ENCODE measurements around the gene ADH1C.
"Not testable (repeated sequence)": the region's sequence is repeated elsewhere in the genome, so short reads cannot be mapped to it uniquely, and the experiment has no call there.

ADH1C gene

GRCh38 chr4:99361268-99361898 is 8.8 kb upstream of the ADH1C start:
- Histone ChIP-seq H3K4me3 (ENCODE audit: insufficient read depth, low read depth, low read length, poor library complexity, severe bottlenecking) (no peak overlapping the region), H3K27me3 (replicated peaks; ENCODE audit: control insufficient read depth, insufficient read depth, low read length, poor library complexity, severe bottlenecking) (no peaks in the 10 kb centered on the region), H3K27ac (ENCODE audit: insufficient read depth, low read length, poor library complexity, severe bottlenecking) (no peak overlapping the region), H3K4me1 (ENCODE audit: control insufficient read depth, insufficient read depth, low read length, poor library complexity, severe bottlenecking) (no peaks in the 10 kb centered on the region), H3K9me3 (ENCODE audit: control insufficient read depth, low read length) (no peaks in the 10 kb centered on the region), H3K36me3 (ENCODE audit: control insufficient read depth, insufficient read depth, low read length) (no peaks in the 10 kb centered on the region)
- no peak for DNase-seq

GRCh38 chr4:99359480-99360204 is 7.1 kb upstream of the ADH1C start:
- Histone ChIP-seq H3K4me1 (ENCODE audit: control insufficient read depth, insufficient read depth, low read length, poor library complexity, severe bottlenecking) (no peaks in the 10 kb centered on the region), H3K4me3 (ENCODE audit: insufficient read depth, low read depth, low read length, poor library complexity, severe bottlenecking) (no peak overlapping the region), H3K27me3 (replicated peaks; ENCODE audit: control insufficient read depth, insufficient read depth, low read length, poor library complexity, severe bottlenecking) (no peaks in the 10 kb centered on the region), H3K36me3 (ENCODE audit: control insufficient read depth, insufficient read depth, low read length) (no peaks in the 10 kb centered on the region), H3K9me3 (ENCODE audit: control insufficient read depth, low read length) (no peaks in the 10 kb centered on the region), H3K27ac (ENCODE audit: insufficient read depth, low read length, poor library complexity, severe bottlenecking) (no peak overlapping the region)
- DNase-seq = no peak

GRCh38 chr4:99357948-99358347 is 5.4 kb upstream of the ADH1C start:
- no peaks in the 10 kb centered on the region for H3K9me3 ChIP-seq (ENCODE audit: control insufficient read depth, low read length)
- no peaks in the 10 kb centered on the region for H3K36me3 ChIP-seq (ENCODE audit: control insufficient read depth, insufficient read depth, low read length)
- H3K4me1 ChIP-seq (ENCODE audit: control insufficient read depth, insufficient read depth, low read length, poor library complexity, severe bottlenecking) = no peaks in the 10 kb centered on the region
- no peak overlapping the region for H3K27ac ChIP-seq (ENCODE audit: insufficient read depth, low read length, poor library complexity, severe bottlenecking)
- H3K27me3 ChIP-seq (replicated peaks; ENCODE audit: control insufficient read depth, insufficient read depth, low read length, poor library complexity, severe bottlenecking) = no peaks in the 10 kb centered on the region
- H3K4me3 ChIP-seq (ENCODE audit: insufficient read depth, low read depth, low read length, poor library complexity, severe bottlenecking) = no peak overlapping the region
- DNase-seq = no peak

GRCh38 chr4:99356992-99357391 is 4.4 kb upstream of the ADH1C start:
- Histone ChIP-seq H3K4me3 (ENCODE audit: insufficient read depth, low read depth, low read length, poor library complexity, severe bottlenecking) (no peak overlapping the region), H3K4me1 (ENCODE audit: control insufficient read depth, insufficient read depth, low read length, poor library complexity, severe bottlenecking) (no peaks in the 10 kb centered on the region), H3K9me3 (ENCODE audit: control insufficient read depth, low read length) (no peaks in the 10 kb centered on the region), H3K27me3 (replicated peaks; ENCODE audit: control insufficient read depth, insufficient read depth, low read length, poor library complexity, severe bottlenecking) (no peaks in the 10 kb centered on the region), H3K27ac (ENCODE audit: insufficient read depth, low read length, poor library complexity, severe bottlenecking) (no peak overlapping the region), H3K36me3 (ENCODE audit: control insufficient read depth, insufficient read depth, low read length) (no peaks in the 10 kb centered on the region)
- no peak for DNase-seq

GRCh38 chr4:99356149-99356548 is 3.6 kb upstream of the ADH1C start:
- H3K27me3 ChIP-seq (replicated peaks; ENCODE audit: control insufficient read depth, insufficient read depth, low read length, poor library complexity, severe bottlenecking); H3K36me3 ChIP-seq (ENCODE audit: control insufficient read depth, insufficient read depth, low read length); H3K27ac ChIP-seq (ENCODE audit: insufficient read depth, low read length, poor library complexity, severe bottlenecking); H3K9me3 ChIP-seq (ENCODE audit: control insufficient read depth, low read length); H3K4me3 ChIP-seq (ENCODE audit: insufficient read depth, low read depth, low read length, poor library complexity, severe bottlenecking); DNase-seq; H3K4me1 ChIP-seq (ENCODE audit: control insufficient read depth, insufficient read depth, low read length, poor library complexity, severe bottlenecking): not testable (repeated sequence)

- Histone ChIP-seq H3K4me1 (ENCODE audit: control insufficient read depth, insufficient read depth, low read length, poor library complexity, severe bottlenecking) (no peaks in the 10 kb centered on the region), H3K27me3 (replicated peaks; ENCODE audit: control insufficient read depth, insufficient read depth, low read length, poor library complexity, severe bottlenecking) (no peaks in the 10 kb centered on the region), H3K9me3 (ENCODE audit: control insufficient read depth, low read length) (no peaks in the 10 kb centered on the region), H3K27ac (ENCODE audit: insufficient read depth, low read length, poor library complexity, severe bottlenecking) (no peak overlapping the region), H3K4me3 (ENCODE audit: insufficient read depth, low read depth, low read length, poor library complexity, severe bottlenecking) (no peak overlapping the region), H3K36me3 (ENCODE audit: control insufficient read depth, insufficient read depth, low read length) (no peaks in the 10 kb centered on the region)
- DNase-seq = no peak
Observed at GRCh38 chr4:99351487-99351886, 1.1 kb downstream of the ADH1C start.

- H3K27ac ChIP-seq (ENCODE audit: insufficient read depth, low read length, poor library complexity, severe bottlenecking) = no peak overlapping the region
- DNase-seq = no peak
- H3K4me3 ChIP-seq (ENCODE audit: insufficient read depth, low read depth, low read length, poor library complexity, severe bottlenecking) = no peak overlapping the region
- H3K27me3 ChIP-seq (replicated peaks; ENCODE audit: control insufficient read depth, insufficient read depth, low read length, poor library complexity, severe bottlenecking) = no peaks in the 10 kb centered on the region
- no peaks in the 10 kb centered on the region for H3K36me3 ChIP-seq (ENCODE audit: control insufficient read depth, insufficient read depth, low read length)
- H3K9me3 ChIP-seq (ENCODE audit: control insufficient read depth, low read length) = no peaks in the 10 kb centered on the region
- no peaks in the 10 kb centered on the region for H3K4me1 ChIP-seq (ENCODE audit: control insufficient read depth, insufficient read depth, low read length, poor library complexity, severe bottlenecking)
Observed at GRCh38 chr4:99349338-99349737, 3.2 kb downstream of the ADH1C start.

- H3K9me3 ChIP-seq (ENCODE audit: control insufficient read depth, low read length); DNase-seq; H3K36me3 ChIP-seq (ENCODE audit: control insufficient read depth, insufficient read depth, low read length); H3K4me1 ChIP-seq (ENCODE audit: control insufficient read depth, insufficient read depth, low read length, poor library complexity, severe bottlenecking); H3K27me3 ChIP-seq (replicated peaks; ENCODE audit: control insufficient read depth, insufficient read depth, low read length, poor library complexity, severe bottlenecking); H3K27ac ChIP-seq (ENCODE audit: insufficient read depth, low read length, poor library complexity, severe bottlenecking); H3K4me3 ChIP-seq (ENCODE audit: insufficient read depth, low read depth, low read length, poor library complexity, severe bottlenecking): not testable (repeated sequence)
Observed at GRCh38 chr4:99342624-99343023, 9.9 kb downstream of the ADH1C start.

GRCh38 chr4:99341426-99341825 is 11.1 kb downstream of the ADH1C start:
- no peak for DNase-seq
- Histone ChIP-seq H3K36me3 (ENCODE audit: control insufficient read depth, insufficient read depth, low read length) (no peaks in the 10 kb centered on the region), H3K27ac (ENCODE audit: insufficient read depth, low read length, poor library complexity, severe bottlenecking) (no peak overlapping the region), H3K4me1 (ENCODE audit: control insufficient read depth, insufficient read depth, low read length, poor library complexity, severe bottlenecking) (no peaks in the 10 kb centered on the region), H3K9me3 (ENCODE audit: control insufficient read depth, low read length) (no peaks in the 10 kb centered on the region), H3K4me3 (ENCODE audit: insufficient read depth, low read depth, low read length, poor library complexity, severe bottlenecking) (no peak overlapping the region), H3K27me3 (replicated peaks; ENCODE audit: control insufficient read depth, insufficient read depth, low read length, poor library complexity, severe bottlenecking) (no peaks in the 10 kb centered on the region)

- Histone ChIP-seq H3K27ac (ENCODE audit: insufficient read depth, low read length, poor library complexity, severe bottlenecking) (no peak overlapping the region), H3K4me3 (ENCODE audit: insufficient read depth, low read depth, low read length, poor library complexity, severe bottlenecking) (no peak overlapping the region), H3K27me3 (replicated peaks; ENCODE audit: control insufficient read depth, insufficient read depth, low read length, poor library complexity, severe bottlenecking) (no peaks in the 10 kb centered on the region), H3K9me3 (ENCODE audit: control insufficient read depth, low read length) (no peaks in the 10 kb centered on the region), H3K4me1 (ENCODE audit: control insufficient read depth, insufficient read depth, low read length, poor library complexity, severe bottlenecking) (no peaks in the 10 kb centered on the region), H3K36me3 (ENCODE audit: control insufficient read depth, insufficient read depth, low read length) (no peaks in the 10 kb centered on the region)
- no peak for DNase-seq
Observed at GRCh38 chr4:99339172-99339571, 13.4 kb downstream of the ADH1C start.

All from effector memory CD4-positive, alpha-beta T cell (primary cell).